Upper lobe of right lung (tissue), 1 donor: Measurements from ENCODE around the gene CHMP3. TPM values are rescaled to one million over a fixed set of nuclear protein-coding genes. Genes with fewer than 3 reads are reported as not detected.

Source experiments
- ATAC-seq: fragments of 200-7000 bp; cut with Tn5 transposase; one replicate; pipeline ENCODE4 v1.9.1; 2020; ENCODE audit warnings: mild to moderate bottlenecking, moderate library complexity
- DNase-seq: peaks from one replicate; pipeline ENCODE4 v3.0.0-alpha.2; 2020
- H3K27ac ChIP-seq: fragments of 200-600 bp; one replicate; pipeline ENCODE4 v1.8.0; 2022
- H3K27me3 ChIP-seq: fragments of 200-600 bp; one replicate; pipeline ENCODE4 v1.8.0; 2022; ENCODE audit warnings: mild to moderate bottlenecking
- H3K36me3 ChIP-seq: fragments of 200-600 bp; one replicate; pipeline ENCODE4 v1.8.0; 2022
- H3K4me1 ChIP-seq: fragments of 200-600 bp; one replicate; pipeline ENCODE4 v1.8.0; 2022
- H3K4me3 ChIP-seq: fragments of 200-600 bp; one replicate; pipeline ENCODE4 v1.8.0; 2022; ENCODE audit warnings: mild to moderate bottlenecking
- H3K9me3 ChIP-seq: fragments of 200-600 bp; one replicate; pipeline ENCODE4 v1.8.0; 2022
- intact Hi-C: fragments of 100-400 bp; cut with DNase I; formaldehyde crosslinking; loops from one replicate; pipeline ENCODE4 v1.11.0; 2022
- total RNA-seq: library from RNA; stranded (reverse); fragmentation: NEBNext Ultra II Directional; extraction: Animal tissue kit (Norgen Biotek cat#: 25700); gene quantifications from one replicate; pipeline ENCODE4 v1.2.1, GENCODE V29; 2021
- TF ChIP-seq, protein P1 (sequence below): fragments of 200-600 bp; IDR thresholded peaks from one replicate; pipeline ENCODE4 v1.8.0; 2022; ENCODE audit warnings: antibody characterized with exemption
- donor health status: DM: no; HTN: yes; CAD: no; lungs with severe emphysema.

Gene CHMP3
- total RNA-seq, 1 donor from 2014 or later, result 159 TPM

DNA sequence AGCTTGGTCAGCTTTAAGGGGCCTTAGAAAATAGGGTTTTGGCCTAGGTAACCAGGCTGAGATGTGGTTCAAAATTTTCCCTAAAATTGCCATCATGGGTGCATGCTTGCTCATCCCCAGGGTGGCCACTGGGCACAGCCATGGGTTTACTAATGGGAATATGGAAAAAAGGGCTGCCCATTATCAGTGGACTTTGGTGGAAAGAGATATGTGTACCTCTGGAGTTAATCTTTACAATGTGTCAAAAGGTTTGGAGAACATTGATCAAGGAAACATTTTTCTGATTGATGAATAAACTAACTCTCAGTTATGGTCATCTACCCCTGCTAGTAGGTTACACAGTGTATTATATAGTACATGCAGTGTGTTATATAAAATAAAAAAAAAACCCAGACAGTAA, 109.0 kb downstream of the CHMP3 start:
- DNase-seq (no peak), ATAC-seq (no peak)
- H3K4me3 ChIP-seq, result no peak overlapping the region
- intact Hi-C loops, result loop anchor here (5.0 kb wide), 1 partner anchor 252 kb away; no protein-coding TSS in a partner anchor
- no peak overlapping the region for H3K27ac ChIP-seq
- H3K9me3 ChIP-seq, result no peaks in the 10 kb centered on the region
- TF ChIP-seq, protein P1, sequence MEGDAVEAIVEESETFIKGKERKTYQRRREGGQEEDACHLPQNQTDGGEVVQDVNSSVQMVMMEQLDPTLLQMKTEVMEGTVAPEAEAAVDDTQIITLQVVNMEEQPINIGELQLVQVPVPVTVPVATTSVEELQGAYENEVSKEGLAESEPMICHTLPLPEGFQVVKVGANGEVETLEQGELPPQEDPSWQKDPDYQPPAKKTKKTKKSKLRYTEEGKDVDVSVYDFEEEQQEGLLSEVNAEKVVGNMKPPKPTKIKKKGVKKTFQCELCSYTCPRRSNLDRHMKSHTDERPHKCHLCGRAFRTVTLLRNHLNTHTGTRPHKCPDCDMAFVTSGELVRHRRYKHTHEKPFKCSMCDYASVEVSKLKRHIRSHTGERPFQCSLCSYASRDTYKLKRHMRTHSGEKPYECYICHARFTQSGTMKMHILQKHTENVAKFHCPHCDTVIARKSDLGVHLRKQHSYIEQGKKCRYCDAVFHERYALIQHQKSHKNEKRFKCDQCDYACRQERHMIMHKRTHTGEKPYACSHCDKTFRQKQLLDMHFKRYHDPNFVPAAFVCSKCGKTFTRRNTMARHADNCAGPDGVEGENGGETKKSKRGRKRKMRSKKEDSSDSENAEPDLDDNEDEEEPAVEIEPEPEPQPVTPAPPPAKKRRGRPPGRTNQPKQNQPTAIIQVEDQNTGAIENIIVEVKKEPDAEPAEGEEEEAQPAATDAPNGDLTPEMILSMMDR, result no peak
- H3K27me3 ChIP-seq, result no peaks in the 10 kb centered on the region
- peaks cover 89% of the 10 kb centered on the region for H3K36me3 ChIP-seq
- H3K4me1 ChIP-seq, result peaks cover 2% of the 10 kb centered on the region

DNA sequence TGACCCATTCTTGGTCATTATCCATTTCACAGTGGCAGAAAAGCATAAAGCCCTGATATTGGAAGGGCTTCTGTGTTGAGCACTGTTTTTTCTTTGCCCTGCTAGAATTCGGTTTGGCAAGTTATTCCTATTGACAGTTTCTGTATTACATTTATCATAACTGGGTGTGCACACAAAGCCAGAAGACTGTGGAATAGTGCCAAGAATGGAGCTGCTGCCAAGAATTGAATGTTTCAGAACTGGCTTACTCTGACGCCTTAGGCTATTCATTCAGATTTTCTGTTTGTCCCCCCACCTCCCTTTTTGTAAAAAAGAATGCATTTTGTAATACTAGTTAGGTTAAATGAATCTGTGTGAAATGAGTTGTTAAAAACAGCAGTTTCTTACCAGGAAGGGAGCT, 109.4 kb downstream of the CHMP3 start:
- peaks cover 86% of the 10 kb centered on the region for H3K36me3 ChIP-seq
- ATAC-seq, result no peak
- peaks cover 3% of the 10 kb centered on the region for H3K4me1 ChIP-seq
- no peak overlapping the region for H3K27ac ChIP-seq
- H3K4me3 ChIP-seq, result no peak overlapping the region
- TF ChIP-seq, protein P1, result no peak
- H3K27me3 ChIP-seq, result no peaks in the 10 kb centered on the region
- intact Hi-C loops, result loop anchor here (5.0 kb wide), 1 partner anchor 252 kb away; no protein-coding TSS in a partner anchor
- no peak for DNase-seq
- H3K9me3 ChIP-seq, result no peaks in the 10 kb centered on the region

Other genes starting within 250 kb of the CHMP3 start
- 7.8 TPM for gene REEP1, start 225.8 kb downstream of the CHMP3 start, total RNA-seq
- gene KDM3A, start 122.1 kb downstream of the CHMP3 start, total RNA-seq, result 49.1 TPM
- 21.0 TPM for gene RNF103, start 60.4 kb upstream of the CHMP3 start, total RNA-seq
- gene RMND5A, start 156.8 kb upstream of the CHMP3 start, total RNA-seq, result 28.5 TPM
- gene CD8A, start 227.5 kb upstream of the CHMP3 start, total RNA-seq, result 7.4 TPM